A673 (cell line): ENCODE data around the gene SCUBE3.

Experiments
- CTCF ChIP-seq: fragments of 300-800, 200-600 bp; sonication (generic); conservative IDR thresholded peaks from 2 replicates; pipeline ENCODE4 v1.5.1; 2017; ENCODE audit warnings: low read depth, mild to moderate bottlenecking, antibody characterized with exemption, low read length, moderate library complexity, mixed read lengths
- EZH2 ChIP-seq: fragments of 200-600 bp; sonication (generic); IDR thresholded peaks from 2 replicates; pipeline ENCODE4 v1.6.1; 2017; ENCODE audit warnings: borderline replicate concordance, low read depth, mild to moderate bottlenecking, mixed read lengths, antibody characterized with exemption, low read length; ENCODE audit not compliant: poor library complexity, severe bottlenecking

GRCh38 chr6:35244551-35244950 lies 30.8 kb downstream of the SCUBE3 start:
- TF ChIP-seq CTCF (no peak), EZH2 (no peak)
